LNCaP clone FGC (cell line): ENCODE measurements around the gene DNAJB8.

Experiments used
- DNase-seq: peaks from one replicate; pipeline ENCODE4 v3.0.0-alpha.2; 2011; ENCODE audit warnings: low read depth
- H3K4me3 ChIP-seq: 2 replicates; pipeline ENCODE4 v1.5.1; 2011; ENCODE audit warnings: mild to moderate bottlenecking, low read depth, low read length, control low read depth
- CTCF ChIP-seq: IDR thresholded peaks from 2 replicates; pipeline ENCODE4 v1.5.1; 2012; ENCODE audit warnings: mild to moderate bottlenecking; ENCODE audit not compliant: control insufficient read depth, insufficient read depth; ENCODE audit errors: extremely low read depth

The DNAJB8 gene

GRCh38 chr3:128419311-128419710 is 47.4 kb downstream of the DNAJB8 start:
- DNase-seq, result no peak
- TF ChIP-seq CTCF, result no peak
- no peak overlapping the region for H3K4me3 ChIP-seq

GRCh38 chr3:128418900-128419299 is 47.8 kb downstream of the DNAJB8 start:
- no peak overlapping the region for H3K4me3 ChIP-seq
- no peak for DNase-seq
- no peak for TF ChIP-seq CTCF

GRCh38 chr3:128416578-128417211 is 50.0 kb downstream of the DNAJB8 start:
- no peak for TF ChIP-seq CTCF
- no peak overlapping the region for H3K4me3 ChIP-seq
- no peak for DNase-seq

- DNase-seq, result no peak
- no peak overlapping the region for H3K4me3 ChIP-seq
- no peak for TF ChIP-seq CTCF
These were observed 50.7 kb downstream of the DNAJB8 start for GRCh38 chr3:128415773-128416577.

GRCh38 chr3:128415200-128415772 is 51.4 kb downstream of the DNAJB8 start:
- DNase-seq, result no peak
- no peak for TF ChIP-seq CTCF
- no peak overlapping the region for H3K4me3 ChIP-seq

- no peak overlapping the region for H3K4me3 ChIP-seq
- DNase-seq, result no peak
- TF ChIP-seq CTCF, result no peak
These were observed 53.1 kb downstream of the DNAJB8 start for GRCh38 chr3:128413413-128414205.
